Ascending aorta (tissue), 2 donors: ENCODE measurements around the gene IL1F10. TPM values are rescaled to one million over a fixed set of nuclear protein-coding genes. Genes with fewer than 3 reads are reported as not detected.

Experiments used
- DNase-seq, 2 donors: peaks; one replicate each; pipeline ENCODE4 v3.0.0-alpha.2; 2019; ENCODE audit warnings: low spot score in 2 of 2
- H3K27ac ChIP-seq, 2 donors: fragments of 200-600 bp; sonication (generic); one replicate each; pipeline ENCODE4 v1.5.1; 2016 to 2017; ENCODE audit warnings: mild to moderate bottlenecking in 1 of 2
- H3K27me3 ChIP-seq: fragments of 200-600 bp; sonication (generic); one replicate; pipeline ENCODE4 v1.5.1; 2017
- H3K36me3 ChIP-seq, 2 donors: fragments of 200-600 bp; sonication (generic); one replicate each; pipeline ENCODE4 v1.5.1; 2016
- H3K4me1 ChIP-seq, 2 donors: fragments of 200-600 bp; sonication (generic); one replicate each; pipeline ENCODE4 v1.5.1; 2016 to 2017; ENCODE audit warnings: mild to moderate bottlenecking in 1 of 2
- H3K4me3 ChIP-seq, 2 donors: fragments of 200-600 bp; sonication (generic); one replicate each; pipeline ENCODE4 v1.5.1; 2016 to 2017; ENCODE audit warnings: mild to moderate bottlenecking in 1 of 2
- H3K9me3 ChIP-seq, 2 donors: fragments of 200-600 bp; sonication (generic); one replicate each; pipeline ENCODE4 v1.5.1; 2016
- intact Hi-C: fragments of 100-400 bp; cut with DNase I; formaldehyde crosslinking; loops from one replicate; pipeline ENCODE4 v1.15.1; 2023
- total RNA-seq: library from RNA; depleted of rRNA; stranded (reverse); fragments of >200 nt; gene quantifications from one replicate; pipeline ENCODE4 v1.1.0, GENCODE V29; 2016
- TF ChIP-seq, protein P1 (sequence below), 3 experiments: fragments of 200-600 bp in 2 of 3; fragments of 450-650 bp in 1 of 3; sonication (generic) in 2 of 3; IDR thresholded peaks; one replicate each; pipeline ENCODE4 v1.5.1; 2016 to 2019; ENCODE audit warnings: antibody characterized with exemption in 3 of 3, mild to moderate bottlenecking in 1 of 3, moderate library complexity in 1 of 3

Gene IL1F10
- total RNA-seq, 1 donor from 2014 or later: not detected

DNA sequence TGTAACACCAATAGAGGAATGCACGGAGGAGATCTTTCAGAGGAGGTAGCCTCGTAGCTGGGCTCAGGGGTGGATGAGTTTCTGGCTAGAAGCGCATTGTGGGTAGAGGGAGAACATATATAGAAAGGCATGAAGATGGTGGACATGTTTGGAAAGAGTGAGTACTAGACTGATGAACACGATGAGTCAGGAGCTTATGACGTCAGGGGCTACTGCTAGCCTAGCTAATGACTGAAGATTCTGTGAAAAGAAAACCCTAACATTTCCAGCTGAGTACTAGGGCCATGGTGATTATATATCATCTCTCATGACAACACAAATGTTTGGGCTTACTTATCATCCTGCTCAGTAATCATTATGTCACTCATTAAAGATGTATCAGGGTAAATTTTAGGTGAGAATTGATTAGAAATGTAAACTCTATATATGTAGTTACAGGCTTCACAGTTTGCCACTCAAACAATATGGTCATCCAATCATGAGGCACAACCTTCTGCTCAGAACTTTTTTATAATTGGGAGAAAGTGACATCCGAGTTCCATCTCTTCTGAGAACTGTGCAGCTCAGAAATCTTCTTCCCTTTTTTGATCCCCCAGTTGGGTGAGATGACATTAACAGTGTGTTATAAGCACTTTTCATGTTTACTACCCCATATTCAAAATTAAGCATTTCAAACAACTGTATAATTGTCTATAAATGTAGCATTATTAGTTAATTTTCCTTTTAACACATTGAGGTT is 37.4 kb downstream of the IL1F10 start:
- Histone ChIP-seq H3K27ac (no peak overlapping the region), H3K9me3 (no peaks in the 10 kb centered on the region), H3K4me3 (no peak overlapping the region), H3K36me3 (no peaks in the 10 kb centered on the region), H3K27me3 (no peaks in the 10 kb centered on the region), H3K4me1 (no peaks in the 10 kb centered on the region)
- no peak for DNase-seq
- intact Hi-C loops: no loop called here
- TF ChIP-seq, protein P1, sequence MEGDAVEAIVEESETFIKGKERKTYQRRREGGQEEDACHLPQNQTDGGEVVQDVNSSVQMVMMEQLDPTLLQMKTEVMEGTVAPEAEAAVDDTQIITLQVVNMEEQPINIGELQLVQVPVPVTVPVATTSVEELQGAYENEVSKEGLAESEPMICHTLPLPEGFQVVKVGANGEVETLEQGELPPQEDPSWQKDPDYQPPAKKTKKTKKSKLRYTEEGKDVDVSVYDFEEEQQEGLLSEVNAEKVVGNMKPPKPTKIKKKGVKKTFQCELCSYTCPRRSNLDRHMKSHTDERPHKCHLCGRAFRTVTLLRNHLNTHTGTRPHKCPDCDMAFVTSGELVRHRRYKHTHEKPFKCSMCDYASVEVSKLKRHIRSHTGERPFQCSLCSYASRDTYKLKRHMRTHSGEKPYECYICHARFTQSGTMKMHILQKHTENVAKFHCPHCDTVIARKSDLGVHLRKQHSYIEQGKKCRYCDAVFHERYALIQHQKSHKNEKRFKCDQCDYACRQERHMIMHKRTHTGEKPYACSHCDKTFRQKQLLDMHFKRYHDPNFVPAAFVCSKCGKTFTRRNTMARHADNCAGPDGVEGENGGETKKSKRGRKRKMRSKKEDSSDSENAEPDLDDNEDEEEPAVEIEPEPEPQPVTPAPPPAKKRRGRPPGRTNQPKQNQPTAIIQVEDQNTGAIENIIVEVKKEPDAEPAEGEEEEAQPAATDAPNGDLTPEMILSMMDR (IDR thresholded peaks at IDR 0.05): no peak

DNA sequence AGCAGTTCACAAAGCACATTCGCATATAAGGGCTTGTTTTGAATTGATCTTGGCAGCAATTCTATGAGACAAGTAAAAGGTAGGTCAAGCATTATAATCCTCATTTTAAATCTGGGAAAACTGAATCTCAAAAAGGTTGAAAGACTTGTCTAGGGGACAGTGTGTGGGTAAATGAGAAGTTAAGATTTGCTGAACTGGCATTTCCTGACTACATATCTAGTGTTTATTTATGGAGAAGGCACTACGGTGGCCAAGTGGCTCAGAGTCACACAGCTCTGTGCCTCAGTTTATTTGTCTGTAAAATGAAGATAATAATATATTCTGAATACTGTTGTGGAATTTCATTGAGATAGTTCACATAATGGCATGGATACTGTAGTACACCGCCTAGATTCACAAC is 43.4 kb downstream of the IL1F10 start:
- no peaks in the 10 kb centered on the region for H3K9me3 ChIP-seq
- no peaks in the 10 kb centered on the region for H3K36me3 ChIP-seq
- TF ChIP-seq, protein P1 (IDR thresholded peaks at IDR 0.05): no peak
- no peaks in the 10 kb centered on the region for H3K4me1 ChIP-seq
- intact Hi-C loops: no loop called here
- no peak overlapping the region for H3K4me3 ChIP-seq
- H3K27me3 ChIP-seq: no peaks in the 10 kb centered on the region
- no peak overlapping the region for H3K27ac ChIP-seq
- DNase-seq: no peak

DNA sequence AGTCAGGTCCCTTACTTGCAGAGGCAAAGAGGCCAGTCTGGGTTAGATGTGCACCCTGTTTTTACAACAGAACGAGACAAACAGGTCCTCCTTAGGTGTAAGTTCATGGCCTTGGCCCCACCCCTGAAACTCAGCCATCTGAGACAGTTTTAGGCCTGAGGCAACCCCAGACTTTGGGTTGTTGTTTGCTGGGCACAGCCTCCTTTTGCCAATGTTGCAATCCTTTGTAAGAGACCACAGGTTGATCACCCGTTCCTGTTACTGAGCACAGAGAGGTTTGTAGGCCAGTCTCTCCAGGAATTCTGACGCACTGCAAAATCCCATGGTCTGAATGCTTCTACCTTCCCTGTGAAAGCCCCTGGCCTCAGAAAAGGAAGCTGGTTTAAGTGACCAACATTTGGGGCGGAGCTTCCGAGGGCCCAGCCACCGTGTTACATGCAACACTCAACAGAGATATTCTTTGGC is 44.1 kb downstream of the IL1F10 start:
- no peaks in the 10 kb centered on the region for H3K27me3 ChIP-seq
- TF ChIP-seq, protein P1 (IDR thresholded peaks at IDR 0.05): no peak
- intact Hi-C loops: no loop called here
- no peaks in the 10 kb centered on the region for H3K4me1 ChIP-seq
- no peaks in the 10 kb centered on the region for H3K36me3 ChIP-seq
- H3K9me3 ChIP-seq: no peaks in the 10 kb centered on the region
- no peak overlapping the region for H3K27ac ChIP-seq
- no peak overlapping the region for H3K4me3 ChIP-seq
- DNase-seq: no peak

DNA sequence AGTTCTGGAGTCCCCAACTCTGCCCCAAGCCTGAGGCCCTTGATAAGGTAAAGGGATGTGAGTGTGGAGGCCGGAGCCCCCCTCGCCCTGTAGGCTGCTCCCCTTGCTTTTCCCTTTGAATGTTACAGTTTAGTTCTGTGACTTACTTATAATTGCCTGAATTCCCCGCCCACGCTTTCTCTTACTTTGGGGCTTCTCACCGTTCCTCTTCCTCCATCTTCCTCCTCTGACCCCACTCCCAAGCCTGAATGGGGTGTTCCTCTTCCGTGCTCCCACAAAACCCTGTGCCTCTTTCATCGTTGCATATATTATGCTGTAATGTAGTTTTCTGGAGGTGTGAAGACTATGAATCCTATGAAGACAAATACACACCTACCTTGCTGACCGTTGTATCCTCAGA is 44.7 kb downstream of the IL1F10 start:
- no peak for DNase-seq
- H3K27me3 ChIP-seq: no peaks in the 10 kb centered on the region
- no peak overlapping the region for H3K4me3 ChIP-seq
- no peaks in the 10 kb centered on the region for H3K9me3 ChIP-seq
- TF ChIP-seq, protein P1 (IDR thresholded peaks at IDR 0.05): no peak
- no peaks in the 10 kb centered on the region for H3K36me3 ChIP-seq
- H3K4me1 ChIP-seq: no peaks in the 10 kb centered on the region
- intact Hi-C loops: no loop called here
- no peak overlapping the region for H3K27ac ChIP-seq

DNA sequence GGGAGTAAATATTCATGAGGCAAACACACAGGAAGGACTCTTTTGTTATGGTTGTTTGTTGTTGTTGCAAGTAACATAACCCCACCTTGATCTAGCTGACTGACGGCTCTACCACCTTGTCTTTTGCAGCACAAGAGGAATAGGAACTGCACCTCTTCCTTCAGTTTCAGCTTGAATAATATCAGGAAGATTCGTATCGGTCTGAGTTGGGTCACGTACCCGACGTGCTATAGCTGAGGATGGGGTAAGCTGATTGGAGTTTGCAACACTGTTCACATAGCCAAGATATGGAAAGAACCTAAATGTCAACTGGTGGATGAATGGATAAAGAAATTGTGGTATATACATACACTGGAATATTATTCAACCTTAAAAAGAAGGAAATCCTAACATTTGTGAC is 45.1 kb downstream of the IL1F10 start:
- no peak overlapping the region for H3K4me3 ChIP-seq
- no peaks in the 10 kb centered on the region for H3K27me3 ChIP-seq
- no peak for DNase-seq
- no peaks in the 10 kb centered on the region for H3K9me3 ChIP-seq
- intact Hi-C loops: no loop called here
- H3K27ac ChIP-seq: no peak overlapping the region
- H3K36me3 ChIP-seq: no peaks in the 10 kb centered on the region
- TF ChIP-seq, protein P1 (IDR thresholded peaks at IDR 0.05): no peak
- no peaks in the 10 kb centered on the region for H3K4me1 ChIP-seq
